ENCODE data around the gene ZNF75A. TPM values are rescaled to one million over a fixed set of nuclear protein-coding genes. Genes with fewer than 3 reads are reported as not detected.
A peak's percentile ranks its signal among the peaks of the same experiment; 100 is the strongest.

ZNF75A gene
- total and polyA plus RNA-seq, 5 donors from 2014 or later, result 15.7 to 36.4 (median 22.6) TPM

GRCh38 chr16:3321816-3322215 is 16.5 kb downstream of the ZNF75A start:
- Histone ChIP-seq H3K4me1 (ENCODE audit: control insufficient read depth, insufficient read depth, low read length, poor library complexity, severe bottlenecking) (no peaks in the 10 kb centered on the region), H3K36me3 (ENCODE audit: control insufficient read depth, insufficient read depth, low read length) (peaks cover 15% of the 10 kb centered on the region), H3K27me3 (ENCODE audit: control insufficient read depth, insufficient read depth, low read length) (no peaks in the 10 kb centered on the region), H3K27ac (ENCODE audit: insufficient read depth, low read length, poor library complexity, severe bottlenecking) (no peak overlapping the region), H3K9me3 (ENCODE audit: control insufficient read depth in 2 of 2, low read length in 2 of 2) (peaks cover 65 to 81% of the 10 kb centered on the region in 2 experiments), H3K4me3 (ENCODE audit: low read depth, low read length) (no peak overlapping the region)
- H3K27ac Mint-ChIP-seq, result no peak overlapping the region
- no peak for DNase-seq
- H3K4me1 Mint-ChIP-seq, result peaks cover 0 to 4% (median 0%) of the 10 kb centered on the region in 4 donors
- peaks cover 33% of the 10 kb centered on the region for H3K36me3 Mint-ChIP-seq
- H3K9me3 Mint-ChIP-seq, result peaks cover 4 to 70% (median 28%) of the 10 kb centered on the region in 7 donors
- H3K4me3 Mint-ChIP-seq, result no peak overlapping the region
- ATAC-seq (ENCODE audit: low read depth in 2 of 2), result no peak
- no peaks in the 10 kb centered on the region for H3K27me3 Mint-ChIP-seq

- Histone ChIP-seq H3K9me3 (ENCODE audit: control insufficient read depth in 2 of 2, low read length in 2 of 2) (peaks cover 20 to 28% of the 10 kb centered on the region in 2 experiments), H3K4me1 (ENCODE audit: control insufficient read depth, insufficient read depth, low read length, poor library complexity, severe bottlenecking) (no peaks in the 10 kb centered on the region), H3K27ac (ENCODE audit: insufficient read depth, low read length, poor library complexity, severe bottlenecking) (no peak overlapping the region), H3K36me3 (ENCODE audit: control insufficient read depth, insufficient read depth, low read length) (no peaks in the 10 kb centered on the region), H3K27me3 (ENCODE audit: control insufficient read depth, insufficient read depth, low read length) (no peaks in the 10 kb centered on the region), H3K4me3 (ENCODE audit: low read depth, low read length) (no peak overlapping the region)
- DNase-seq (no peak), ATAC-seq (ENCODE audit: low read depth in 2 of 2) (no peak)
- H3K4me1 Mint-ChIP-seq, result no peaks in the 10 kb centered on the region
- no peak overlapping the region for H3K27ac Mint-ChIP-seq
- H3K27me3 Mint-ChIP-seq, result no peaks in the 10 kb centered on the region
- peaks cover 0 to 31% (median 16%) of the 10 kb centered on the region in 7 donors for H3K9me3 Mint-ChIP-seq
- peaks cover 6% of the 10 kb centered on the region for H3K36me3 Mint-ChIP-seq
- no peak overlapping the region for H3K4me3 Mint-ChIP-seq
These were observed 22.2 kb downstream of the ZNF75A start for GRCh38 chr16:3327514-3327913.

GRCh38 chr16:3328104-3328503 is 22.8 kb downstream of the ZNF75A start:
- Mint-ChIP-seq H3K36me3 (peaks cover 6% of the 10 kb centered on the region), H3K9me3 (peaks cover 0 to 25% (median 16%) of the 10 kb centered on the region in 7 donors)

GRCh38 chr16:3328643-3329042 is 23.3 kb downstream of the ZNF75A start:
- H3K9me3 Mint-ChIP-seq, result peaks cover 0 to 21% (median 16%) of the 10 kb centered on the region in 7 donors
- ATAC-seq (ENCODE audit: low read depth in 2 of 2), result no peak
- H3K36me3 Mint-ChIP-seq, result peaks cover 6% of the 10 kb centered on the region

More at GRCh38 chr16:3328104-3328503, 22.8 kb downstream of the ZNF75A start:
- H3K4me3 Mint-ChIP-seq, result no peak overlapping the region
- Histone ChIP-seq H3K36me3 (ENCODE audit: control insufficient read depth, insufficient read depth, low read length) (no peaks in the 10 kb centered on the region), H3K27ac (ENCODE audit: insufficient read depth, low read length, poor library complexity, severe bottlenecking) (no peak overlapping the region), H3K4me1 (ENCODE audit: control insufficient read depth, insufficient read depth, low read length, poor library complexity, severe bottlenecking) (no peaks in the 10 kb centered on the region), H3K9me3 (ENCODE audit: control insufficient read depth in 2 of 2, low read length in 2 of 2) (peaks cover 16 to 23% of the 10 kb centered on the region in 2 experiments), H3K27me3 (ENCODE audit: control insufficient read depth, insufficient read depth, low read length) (no peaks in the 10 kb centered on the region), H3K4me3 (ENCODE audit: low read depth, low read length) (no peak overlapping the region)
- no peaks in the 10 kb centered on the region for H3K27me3 Mint-ChIP-seq
- no peaks in the 10 kb centered on the region for H3K4me1 Mint-ChIP-seq
- no peak overlapping the region for H3K27ac Mint-ChIP-seq
- ATAC-seq (ENCODE audit: low read depth in 2 of 2) (no peak), DNase-seq (no peak)

GRCh38 chr16:3346041-3346440 is 40.7 kb downstream of the ZNF75A start:
- no peaks in the 10 kb centered on the region for H3K36me3 ChIP-seq (ENCODE audit: control insufficient read depth, insufficient read depth, low read length)
- no peaks in the 10 kb centered on the region for H3K9me3 ChIP-seq (ENCODE audit: control insufficient read depth in 2 of 2, low read length in 2 of 2)
- Mint-ChIP-seq H3K27ac (no peak overlapping the region), H3K4me1 (peaks cover 0 to 2% (median 0%) of the 10 kb centered on the region in 4 donors), H3K36me3 (no peaks in the 10 kb centered on the region), H3K9me3 (peaks cover 0 to 7% (median 3%) of the 10 kb centered on the region in 7 donors), H3K4me3 (no peak overlapping the region), H3K27me3 (peaks cover 4% of the 10 kb centered on the region)
- no peaks in the 10 kb centered on the region for H3K4me1 ChIP-seq (ENCODE audit: control insufficient read depth, insufficient read depth, low read length, poor library complexity, severe bottlenecking)
- no peak for DNase-seq
- H3K4me3 ChIP-seq (ENCODE audit: low read depth, low read length), result no peak overlapping the region
- no peaks in the 10 kb centered on the region for H3K27me3 ChIP-seq (ENCODE audit: control insufficient read depth, insufficient read depth, low read length)
- ATAC-seq (ENCODE audit: low read depth in 2 of 2), result no peak
- no peak overlapping the region for H3K27ac ChIP-seq (ENCODE audit: insufficient read depth, low read length, poor library complexity, severe bottlenecking)

More at GRCh38 chr16:3328643-3329042, 23.3 kb downstream of the ZNF75A start:
- H3K27ac ChIP-seq (ENCODE audit: insufficient read depth, low read length, poor library complexity, severe bottlenecking), result no peak overlapping the region
- DNase-seq, result no peak
- Mint-ChIP-seq H3K4me3 (no peak overlapping the region), H3K27ac (no peak overlapping the region), H3K4me1 (no peaks in the 10 kb centered on the region), H3K27me3 (peaks cover 4% of the 10 kb centered on the region)
- H3K4me3 ChIP-seq (ENCODE audit: low read depth, low read length), result no peak overlapping the region
- no peaks in the 10 kb centered on the region for H3K27me3 ChIP-seq (ENCODE audit: control insufficient read depth, insufficient read depth, low read length)
- H3K9me3 ChIP-seq (ENCODE audit: control insufficient read depth in 2 of 2, low read length in 2 of 2), result peaks cover 11 to 17% of the 10 kb centered on the region in 2 experiments
- no peaks in the 10 kb centered on the region for H3K4me1 ChIP-seq (ENCODE audit: control insufficient read depth, insufficient read depth, low read length, poor library complexity, severe bottlenecking)
- no peaks in the 10 kb centered on the region for H3K36me3 ChIP-seq (ENCODE audit: control insufficient read depth, insufficient read depth, low read length)

- Mint-ChIP-seq H3K4me1 (peaks cover 0 to 2% (median 0%) of the 10 kb centered on the region in 4 donors), H3K27me3 (peaks cover 4% of the 10 kb centered on the region), H3K36me3 (no peaks in the 10 kb centered on the region), H3K9me3 (peaks cover 0 to 6% (median 3%) of the 10 kb centered on the region in 7 donors), H3K27ac (no peak overlapping the region), H3K4me3 (no peak overlapping the region)
- Histone ChIP-seq H3K27me3 (ENCODE audit: control insufficient read depth, insufficient read depth, low read length) (no peaks in the 10 kb centered on the region), H3K27ac (ENCODE audit: insufficient read depth, low read length, poor library complexity, severe bottlenecking) (no peak overlapping the region), H3K36me3 (ENCODE audit: control insufficient read depth, insufficient read depth, low read length) (no peaks in the 10 kb centered on the region), H3K9me3 (ENCODE audit: control insufficient read depth in 2 of 2, low read length in 2 of 2) (no peaks in the 10 kb centered on the region), H3K4me3 (ENCODE audit: low read depth, low read length) (no peak overlapping the region), H3K4me1 (ENCODE audit: control insufficient read depth, insufficient read depth, low read length, poor library complexity, severe bottlenecking) (no peaks in the 10 kb centered on the region)
- ATAC-seq (ENCODE audit: low read depth in 2 of 2), result no peak
- DNase-seq, result no peak
These were observed 42.3 kb downstream of the ZNF75A start for GRCh38 chr16:3347586-3347985.

GRCh38 chr16:3348547-3349167 is 43.4 kb downstream of the ZNF75A start:
- Mint-ChIP-seq H3K4me1 (peaks cover 0 to 2% (median under 1%) of the 10 kb centered on the region in 4 donors), H3K36me3 (no peaks in the 10 kb centered on the region), H3K27me3 (peaks cover 4% of the 10 kb centered on the region), H3K27ac (no peak overlapping the region), H3K9me3 (peaks cover 0 to 5% (median 2%) of the 10 kb centered on the region in 7 donors), H3K4me3 (no peak overlapping the region)
- H3K27ac ChIP-seq (ENCODE audit: insufficient read depth, low read length, poor library complexity, severe bottlenecking), result no peak overlapping the region
- H3K27me3 ChIP-seq (ENCODE audit: control insufficient read depth, insufficient read depth, low read length), result no peaks in the 10 kb centered on the region
- H3K4me3 ChIP-seq (ENCODE audit: low read depth, low read length), result no peak overlapping the region
- DNase-seq (no peak), ATAC-seq (ENCODE audit: low read depth in 2 of 2) (no peak)
- no peaks in the 10 kb centered on the region for H3K36me3 ChIP-seq (ENCODE audit: control insufficient read depth, insufficient read depth, low read length)
- H3K9me3 ChIP-seq (ENCODE audit: control insufficient read depth in 2 of 2, low read length in 2 of 2), result no peaks in the 10 kb centered on the region
- no peaks in the 10 kb centered on the region for H3K4me1 ChIP-seq (ENCODE audit: control insufficient read depth, insufficient read depth, low read length, poor library complexity, severe bottlenecking)

GRCh38 chr16:3349175-3349574 is 43.9 kb downstream of the ZNF75A start:
- no peak overlapping the region for H3K27ac ChIP-seq (ENCODE audit: insufficient read depth, low read length, poor library complexity, severe bottlenecking)
- Mint-ChIP-seq H3K9me3 (peaks cover 0 to 5% (median 2%) of the 10 kb centered on the region in 7 donors), H3K4me1 (peaks cover 0 to 2% (median under 1%) of the 10 kb centered on the region in 4 donors), H3K27me3 (peaks cover 4% of the 10 kb centered on the region), H3K4me3 (peak overlapping the region in 1 of 4 donors; percentile 15), H3K27ac (no peak overlapping the region), H3K36me3 (no peaks in the 10 kb centered on the region)
- no peak overlapping the region for H3K4me3 ChIP-seq (ENCODE audit: low read depth, low read length)
- no peaks in the 10 kb centered on the region for H3K27me3 ChIP-seq (ENCODE audit: control insufficient read depth, insufficient read depth, low read length)
- no peaks in the 10 kb centered on the region for H3K36me3 ChIP-seq (ENCODE audit: control insufficient read depth, insufficient read depth, low read length)
- ATAC-seq (ENCODE audit: low read depth in 2 of 2), result no peak
- H3K4me1 ChIP-seq (ENCODE audit: control insufficient read depth, insufficient read depth, low read length, poor library complexity, severe bottlenecking), result no peaks in the 10 kb centered on the region
- H3K9me3 ChIP-seq (ENCODE audit: control insufficient read depth in 2 of 2, low read length in 2 of 2), result no peaks in the 10 kb centered on the region
- no peak for DNase-seq

Data from CD4-positive, CD25-positive, alpha-beta regulatory T cell (primary cell).